GM23338 (cell line): ENCODE data around the gene SARM1.

Source experiments
- CREB1 ChIP-seq: fragments of 250-450 bp; sonication (Bioruptor Pico); IDR thresholded peaks from 2 replicates; pipeline ENCODE4 v1.5.0; 2020; ENCODE audit warnings: low read depth, mild to moderate bottlenecking, moderate library complexity
- CTCF ChIP-seq, 2 experiments: fragments of 200-600 bp in 1 of 2; sonication (generic) in 1 of 2; conservative IDR thresholded peaks; 2 replicates each; pipeline versions ENCODE4 v1.5.1 to v1.6.1; 2016 to 2017; ENCODE audit warnings: antibody characterized with exemption in 2 of 2, low read depth in 2 of 2, mild to moderate bottlenecking in 2 of 2, moderate library complexity in 1 of 2
- ETS1 ChIP-seq: IDR thresholded peaks from 2 replicates; pipeline ENCODE4 v1.6.1; 2016; ENCODE audit warnings: antibody characterized with exemption
- EZH2 ChIP-seq: fragments of 200-600 bp; sonication (generic); IDR thresholded peaks from one replicate; pipeline ENCODE4 v1.8.0; 2017; ENCODE audit warnings: antibody characterized with exemption, mild to moderate bottlenecking, low read depth; ENCODE audit not compliant: unreplicated experiment
- EZH2phosphoT487 ChIP-seq: fragments of 200-600 bp; sonication (generic); IDR thresholded peaks from one replicate; pipeline ENCODE4 v1.8.1; 2018; ENCODE audit warnings: antibody characterized with exemption; ENCODE audit not compliant: unreplicated experiment
- JUNB ChIP-seq: IDR thresholded peaks from one replicate; pipeline ENCODE4 v1.6.1; 2016; ENCODE audit warnings: antibody characterized with exemption; ENCODE audit not compliant: unreplicated experiment
- NANOG ChIP-seq: IDR thresholded peaks from 2 replicates; pipeline ENCODE4 v1.6.1; 2016; ENCODE audit warnings: antibody characterized with exemption, borderline replicate concordance
- POLR2AphosphoS5 ChIP-seq: IDR thresholded peaks from 2 replicates; pipeline ENCODE4 v1.6.1; 2016; ENCODE audit warnings: antibody characterized with exemption, low read depth
- REST ChIP-seq: IDR thresholded peaks from one replicate; pipeline ENCODE4 v1.6.1; 2018; ENCODE audit warnings: antibody characterized with exemption; ENCODE audit not compliant: unreplicated experiment
- STAT1 ChIP-seq: IDR thresholded peaks from one replicate; pipeline ENCODE4 v1.6.1; 2016; ENCODE audit warnings: antibody characterized with exemption; ENCODE audit not compliant: unreplicated experiment
- ZNF114 ChIP-seq: fragments of 250-450 bp; sonication (Bioruptor Pico); IDR thresholded peaks from 2 replicates; pipeline ENCODE4 v1.5.0; 2020; ENCODE audit warnings: mild to moderate bottlenecking, moderate library complexity
- ZNF331 ChIP-seq: fragments of 250-450 bp; sonication (Bioruptor Pico); IDR thresholded peaks from 2 replicates; pipeline ENCODE4 v1.5.0; 2020; ENCODE audit warnings: low read depth, mild to moderate bottlenecking, moderate library complexity
- ZNF462 ChIP-seq: fragments of 250-450 bp; sonication (Bioruptor Pico); IDR thresholded peaks from 2 replicates; pipeline ENCODE4 v1.5.0; 2020; ENCODE audit warnings: mild to moderate bottlenecking, moderate library complexity

- TF ChIP-seq CTCF (conservative IDR thresholded peaks at IDR 0.05; ENCODE audit: low read depth in 2 of 2), result no peak
- no peak for TF ChIP-seq REST
- no peak for TF ChIP-seq ETS1
- no peak for TF ChIP-seq EZH2phosphoT487
- TF ChIP-seq STAT1, result no peak
- no peak for TF ChIP-seq EZH2
- no peak for TF ChIP-seq CREB1 (CRISPR knock-in tag)
- TF ChIP-seq POLR2AphosphoS5, result no peak
- TF ChIP-seq ZNF331 (CRISPR knock-in tag), result no peak
- TF ChIP-seq JUNB, result no peak
- no peak for TF ChIP-seq ZNF114 (CRISPR knock-in tag)
- TF ChIP-seq ZNF462, result no peak
- TF ChIP-seq NANOG, result no peak
These were observed 8.6 kb downstream of the SARM1 start for GRCh38 chr17:28379814-28380801.
